Bronchial epithelial cell (primary cell): Measurements from ENCODE around the gene CCDC91. TPM values are rescaled to one million over a fixed set of nuclear protein-coding genes. Genes with fewer than 3 reads are reported as not detected.

ENCODE experiments used
- DNase-seq: peaks from one replicate; pipeline ENCODE4 v3.0.0-alpha.2; 2010; ENCODE audit warnings: low read depth
- FAIRE-seq: peaks from 2 replicates; lab custom pipeline; 2011; peaks lifted over from hg19 to GRCh38; lab: Jason Lieb, UNC
- H3K27me3 ChIP-seq: 2 replicates; pipeline ENCODE4 v1.5.1; 2011; ENCODE audit warnings: low read length; ENCODE audit not compliant: control insufficient read depth, insufficient read depth
- H3K36me3 ChIP-seq: 2 replicates; pipeline ENCODE4 v1.5.1; 2011; ENCODE audit warnings: low read length; ENCODE audit not compliant: control insufficient read depth, insufficient read depth
- H3K4me3 ChIP-seq: 2 replicates; pipeline ENCODE4 v1.5.1; 2011; ENCODE audit warnings: mild to moderate bottlenecking, low read depth, low read length, control low read depth
- total RNA-seq: library from RNA; depleted of rRNA; stranded (reverse); fragments of >200 nt; gene quantifications from 2 replicates; pipeline ENCODE4 v1.2.1, GENCODE V29; 2014
- TF ChIP-seq, protein P1 (sequence below): IDR thresholded peaks from 2 replicates; pipeline ENCODE4 v1.5.1; 2011; ENCODE audit warnings: mild to moderate bottlenecking, moderate library complexity, low read length, control low read depth, inconsistent platforms; ENCODE audit not compliant: insufficient read depth, severe bottlenecking

The CCDC91 gene
- total RNA-seq, 1 donor from 2014 or later = 26.3 TPM

DNA sequence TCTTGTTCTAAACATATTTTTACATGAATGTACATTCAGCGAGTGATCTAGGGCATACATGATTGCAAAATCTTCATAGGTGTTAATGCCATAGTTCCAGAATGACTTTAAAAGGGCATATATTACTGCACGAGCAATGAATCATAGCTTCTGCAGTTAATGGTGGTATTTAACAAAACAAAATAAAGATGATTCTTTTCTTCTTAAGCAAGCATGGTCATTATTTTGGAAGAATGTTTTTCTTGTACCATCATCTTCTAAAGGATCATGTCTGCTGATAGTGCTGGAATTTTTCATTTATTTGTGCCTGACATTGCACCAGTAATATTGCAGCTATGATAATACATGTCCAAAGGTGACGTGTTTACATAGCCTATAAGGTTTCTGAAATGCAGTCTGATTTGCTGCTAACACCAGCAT lies 388.6 kb downstream of the CCDC91 start:
- Histone ChIP-seq H3K4me3 (no peak overlapping the region), H3K36me3 (no peaks in the 10 kb centered on the region), H3K27me3 (no peaks in the 10 kb centered on the region)
- TF ChIP-seq, protein P1, sequence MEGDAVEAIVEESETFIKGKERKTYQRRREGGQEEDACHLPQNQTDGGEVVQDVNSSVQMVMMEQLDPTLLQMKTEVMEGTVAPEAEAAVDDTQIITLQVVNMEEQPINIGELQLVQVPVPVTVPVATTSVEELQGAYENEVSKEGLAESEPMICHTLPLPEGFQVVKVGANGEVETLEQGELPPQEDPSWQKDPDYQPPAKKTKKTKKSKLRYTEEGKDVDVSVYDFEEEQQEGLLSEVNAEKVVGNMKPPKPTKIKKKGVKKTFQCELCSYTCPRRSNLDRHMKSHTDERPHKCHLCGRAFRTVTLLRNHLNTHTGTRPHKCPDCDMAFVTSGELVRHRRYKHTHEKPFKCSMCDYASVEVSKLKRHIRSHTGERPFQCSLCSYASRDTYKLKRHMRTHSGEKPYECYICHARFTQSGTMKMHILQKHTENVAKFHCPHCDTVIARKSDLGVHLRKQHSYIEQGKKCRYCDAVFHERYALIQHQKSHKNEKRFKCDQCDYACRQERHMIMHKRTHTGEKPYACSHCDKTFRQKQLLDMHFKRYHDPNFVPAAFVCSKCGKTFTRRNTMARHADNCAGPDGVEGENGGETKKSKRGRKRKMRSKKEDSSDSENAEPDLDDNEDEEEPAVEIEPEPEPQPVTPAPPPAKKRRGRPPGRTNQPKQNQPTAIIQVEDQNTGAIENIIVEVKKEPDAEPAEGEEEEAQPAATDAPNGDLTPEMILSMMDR = no peak
- no peak for FAIRE-seq
- DNase-seq = peak; percentile 57

DNA sequence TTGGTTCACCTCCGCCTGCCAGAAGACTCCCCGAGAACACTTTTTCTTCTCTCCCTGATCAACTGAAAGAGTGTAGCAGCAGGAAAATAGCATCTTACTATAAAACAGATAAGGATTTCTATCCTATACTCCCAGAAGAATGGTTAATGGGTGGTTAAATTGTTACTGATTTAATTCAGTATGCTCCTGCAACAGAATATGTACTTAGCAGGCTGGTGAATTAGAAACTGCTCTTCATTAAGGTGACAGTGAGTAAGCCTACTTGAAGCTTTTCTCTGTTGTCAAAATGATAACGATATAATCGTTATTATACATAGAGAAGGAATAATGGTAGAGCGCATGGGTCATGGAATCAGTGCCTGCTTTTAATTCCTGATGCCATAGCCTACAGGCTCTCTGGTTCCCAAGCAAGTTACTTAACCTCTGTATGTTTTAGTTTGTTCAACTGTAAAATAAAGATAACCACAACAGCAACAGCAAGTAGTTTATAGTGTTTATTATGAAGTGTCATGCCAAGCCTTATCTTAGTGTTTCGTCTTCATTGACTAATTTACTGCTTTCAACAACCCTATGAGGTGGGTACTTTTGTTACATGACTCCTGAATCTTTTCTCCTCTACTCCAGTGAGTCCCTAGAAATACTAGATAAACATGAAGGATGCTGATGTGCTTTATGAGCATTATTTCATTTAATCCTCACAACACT lies 392.6 kb downstream of the CCDC91 start:
- Histone ChIP-seq H3K4me3 (no peak overlapping the region), H3K27me3 (no peaks in the 10 kb centered on the region), H3K36me3 (no peaks in the 10 kb centered on the region)
- FAIRE-seq (no peak), DNase-seq (no peak)
- TF ChIP-seq, protein P1 = no peak

DNA sequence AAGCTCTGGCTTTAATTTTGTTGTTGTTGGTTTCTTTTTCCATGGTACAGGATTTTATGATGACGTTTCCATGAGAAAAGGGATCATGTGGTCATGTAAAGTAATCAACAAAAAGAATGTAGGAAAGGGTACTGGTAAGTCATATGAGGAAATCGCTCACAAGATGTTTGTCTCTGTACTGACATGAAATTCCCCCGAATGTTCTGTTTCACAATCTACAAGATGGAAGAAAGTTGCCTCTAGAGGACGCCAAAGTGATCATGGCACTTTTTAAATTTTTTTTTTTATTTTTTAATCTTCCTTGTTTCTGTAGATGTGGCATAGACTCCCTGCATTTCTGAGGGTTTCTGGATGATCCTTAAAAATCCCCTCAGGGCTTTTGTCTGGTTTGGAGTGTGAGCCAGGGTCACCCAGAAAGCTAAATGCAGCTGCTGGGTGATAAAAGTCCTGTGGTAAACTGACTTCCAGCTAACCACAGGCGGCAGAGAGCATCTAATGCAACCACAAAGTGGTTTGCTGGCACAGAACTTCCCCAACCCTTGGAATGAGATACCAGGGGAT lies 393.5 kb downstream of the CCDC91 start:
- Histone ChIP-seq H3K4me3 (no peak overlapping the region), H3K27me3 (no peaks in the 10 kb centered on the region), H3K36me3 (no peaks in the 10 kb centered on the region)
- TF ChIP-seq, protein P1 = no peak
- FAIRE-seq (no peak), DNase-seq (peak; percentile 11)

DNA sequence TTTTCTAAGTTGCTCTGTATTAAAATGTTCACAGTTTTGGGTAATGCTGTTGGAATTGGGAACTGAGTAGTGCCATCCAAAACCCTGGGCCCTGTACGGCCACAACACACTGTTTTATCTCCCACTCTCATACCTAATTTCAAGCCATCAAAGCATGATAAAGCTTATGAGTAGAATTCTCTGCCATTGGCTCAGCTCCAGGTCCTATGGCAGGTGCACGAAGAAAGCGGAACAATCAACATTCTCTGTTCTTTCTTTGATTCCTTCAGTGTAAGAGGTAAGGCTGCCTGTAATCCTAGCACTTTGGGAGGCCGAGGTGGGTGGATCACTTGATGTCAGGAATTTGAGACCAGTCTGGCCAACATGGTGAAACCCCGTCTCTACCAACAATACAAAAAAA lies 394.9 kb downstream of the CCDC91 start:
- Histone ChIP-seq H3K27me3 (no peaks in the 10 kb centered on the region), H3K36me3 (no peaks in the 10 kb centered on the region), H3K4me3 (no peak overlapping the region)
- DNase-seq = no peak
- no peak for FAIRE-seq
- TF ChIP-seq, protein P1 = no peak

DNA sequence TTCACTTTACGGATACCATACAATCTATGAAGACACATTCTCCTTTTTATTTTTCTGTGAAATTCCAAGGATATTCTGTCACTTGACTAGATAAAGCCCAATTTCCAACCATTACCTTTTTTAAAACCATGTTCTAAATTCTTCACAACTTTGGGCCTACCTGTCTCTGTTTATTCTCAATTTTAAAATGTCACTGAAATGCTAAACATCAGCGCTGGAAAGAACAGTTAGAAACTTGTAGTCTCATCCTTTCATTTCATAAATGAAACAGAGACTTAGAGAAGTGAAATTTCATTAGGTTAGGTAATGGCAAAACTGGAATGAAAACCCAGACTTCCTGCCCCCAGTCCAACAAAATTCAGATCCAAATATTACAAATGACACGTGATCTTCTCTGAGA lies 396.2 kb downstream of the CCDC91 start:
- no peak for DNase-seq
- TF ChIP-seq, protein P1 = no peak
- no peak for FAIRE-seq
- Histone ChIP-seq H3K36me3 (no peaks in the 10 kb centered on the region), H3K27me3 (no peaks in the 10 kb centered on the region), H3K4me3 (no peak overlapping the region)
